M059J (cell line): Measurements from ENCODE around the gene DIP2B. TPM values are rescaled to one million over a fixed set of nuclear protein-coding genes. Genes with fewer than 3 reads are reported as not detected.
"Not testable (repeated sequence)": the region's sequence is repeated elsewhere in the genome, so short reads cannot be mapped to it uniquely, and the experiment has no call there.

Source experiments
- DNase-seq: peaks from one replicate; pipeline ENCODE4 v3.0.0-alpha.2; 2012; ENCODE audit warnings: low read depth
- total RNA-seq: library from RNA; depleted of rRNA; stranded (reverse); fragments of >200 nt; shearing (Covaris generic); gene quantifications from 2 replicates; pipeline ENCODE4 v1.2.3, GENCODE V29; 2014; rRNA removed

DIP2B gene, protein sequence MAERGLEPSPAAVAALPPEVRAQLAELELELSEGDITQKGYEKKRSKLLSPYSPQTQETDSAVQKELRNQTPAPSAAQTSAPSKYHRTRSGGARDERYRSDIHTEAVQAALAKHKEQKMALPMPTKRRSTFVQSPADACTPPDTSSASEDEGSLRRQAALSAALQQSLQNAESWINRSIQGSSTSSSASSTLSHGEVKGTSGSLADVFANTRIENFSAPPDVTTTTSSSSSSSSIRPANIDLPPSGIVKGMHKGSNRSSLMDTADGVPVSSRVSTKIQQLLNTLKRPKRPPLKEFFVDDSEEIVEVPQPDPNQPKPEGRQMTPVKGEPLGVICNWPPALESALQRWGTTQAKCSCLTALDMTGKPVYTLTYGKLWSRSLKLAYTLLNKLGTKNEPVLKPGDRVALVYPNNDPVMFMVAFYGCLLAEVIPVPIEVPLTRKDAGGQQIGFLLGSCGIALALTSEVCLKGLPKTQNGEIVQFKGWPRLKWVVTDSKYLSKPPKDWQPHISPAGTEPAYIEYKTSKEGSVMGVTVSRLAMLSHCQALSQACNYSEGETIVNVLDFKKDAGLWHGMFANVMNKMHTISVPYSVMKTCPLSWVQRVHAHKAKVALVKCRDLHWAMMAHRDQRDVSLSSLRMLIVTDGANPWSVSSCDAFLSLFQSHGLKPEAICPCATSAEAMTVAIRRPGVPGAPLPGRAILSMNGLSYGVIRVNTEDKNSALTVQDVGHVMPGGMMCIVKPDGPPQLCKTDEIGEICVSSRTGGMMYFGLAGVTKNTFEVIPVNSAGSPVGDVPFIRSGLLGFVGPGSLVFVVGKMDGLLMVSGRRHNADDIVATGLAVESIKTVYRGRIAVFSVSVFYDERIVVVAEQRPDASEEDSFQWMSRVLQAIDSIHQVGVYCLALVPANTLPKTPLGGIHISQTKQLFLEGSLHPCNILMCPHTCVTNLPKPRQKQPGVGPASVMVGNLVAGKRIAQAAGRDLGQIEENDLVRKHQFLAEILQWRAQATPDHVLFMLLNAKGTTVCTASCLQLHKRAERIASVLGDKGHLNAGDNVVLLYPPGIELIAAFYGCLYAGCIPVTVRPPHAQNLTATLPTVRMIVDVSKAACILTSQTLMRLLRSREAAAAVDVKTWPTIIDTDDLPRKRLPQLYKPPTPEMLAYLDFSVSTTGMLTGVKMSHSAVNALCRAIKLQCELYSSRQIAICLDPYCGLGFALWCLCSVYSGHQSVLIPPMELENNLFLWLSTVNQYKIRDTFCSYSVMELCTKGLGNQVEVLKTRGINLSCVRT (N-terminal part only)
- total RNA-seq, result 12.3 and 22.0 TPM in 2 replicates

DNA sequence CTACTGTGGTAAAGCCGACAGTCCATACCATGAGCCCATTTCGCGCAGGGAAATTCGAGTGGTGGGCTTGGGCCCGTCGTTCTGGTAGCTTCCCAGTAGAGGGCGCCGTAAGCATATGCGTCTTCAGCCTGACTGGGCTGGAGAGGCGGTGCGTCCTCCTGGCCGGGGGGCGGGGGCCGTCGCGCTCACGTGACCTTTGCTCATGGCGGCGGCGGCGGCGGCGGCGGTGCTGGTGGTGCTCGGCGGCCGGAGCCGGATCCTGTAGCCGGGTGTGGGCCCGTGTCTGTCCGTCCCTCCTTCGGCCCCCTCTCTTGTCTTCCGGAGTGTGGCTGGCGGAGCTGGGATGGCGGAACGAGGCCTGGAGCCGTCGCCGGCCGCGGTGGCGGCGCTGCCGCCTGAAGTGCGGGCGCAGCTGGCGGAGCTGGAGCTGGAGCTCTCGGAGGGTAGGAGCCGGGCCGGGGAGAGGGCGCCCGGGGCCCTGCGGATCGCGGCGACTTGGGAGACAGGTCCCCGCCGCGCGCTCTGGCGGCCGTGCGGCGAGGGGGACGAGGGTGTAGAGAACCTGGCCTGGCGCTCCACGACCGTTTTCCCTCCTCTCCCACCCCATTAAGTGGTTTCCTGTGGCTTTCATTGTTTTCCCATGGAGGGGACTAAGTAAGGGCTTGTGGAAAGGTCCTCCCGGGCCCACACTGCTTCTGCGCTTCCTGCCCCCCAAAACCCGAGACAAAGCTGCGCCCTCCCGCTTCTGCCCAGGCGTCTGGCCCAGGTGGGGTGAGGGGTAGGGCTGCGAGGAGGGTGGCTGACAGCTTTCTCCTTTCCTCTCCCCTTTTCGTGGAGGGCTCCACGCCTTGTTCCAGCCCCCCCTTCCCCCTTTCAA lies at the start of gene DIP2B:
DIP2B (plus strand) TSS at position 188 of the 877 bp plus-strand sequence; CDS start at position 344, 156 bp downstream.
- peak; percentile 84 for DNase-seq

DNA sequence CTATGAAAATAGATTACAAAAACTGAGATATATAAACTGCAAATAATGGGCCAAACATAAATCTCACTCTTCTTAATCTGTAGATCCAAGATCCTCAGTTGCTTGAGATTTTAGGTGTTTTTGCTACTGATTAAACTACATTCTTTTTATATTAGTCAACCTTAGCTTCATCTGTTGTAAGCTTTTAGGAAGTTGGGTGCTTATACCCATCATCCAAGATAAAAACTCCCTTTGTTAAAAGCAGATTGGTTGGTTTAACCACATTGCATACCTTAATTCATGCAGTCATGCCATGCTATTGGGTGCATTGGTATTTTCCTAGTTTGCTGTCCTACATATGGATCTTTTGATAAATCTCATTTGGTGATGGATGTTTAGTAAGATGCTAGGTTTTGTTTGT lies 46.2 kb upstream of the DIP2B start:
- peak; percentile 29 for DNase-seq

DNA sequence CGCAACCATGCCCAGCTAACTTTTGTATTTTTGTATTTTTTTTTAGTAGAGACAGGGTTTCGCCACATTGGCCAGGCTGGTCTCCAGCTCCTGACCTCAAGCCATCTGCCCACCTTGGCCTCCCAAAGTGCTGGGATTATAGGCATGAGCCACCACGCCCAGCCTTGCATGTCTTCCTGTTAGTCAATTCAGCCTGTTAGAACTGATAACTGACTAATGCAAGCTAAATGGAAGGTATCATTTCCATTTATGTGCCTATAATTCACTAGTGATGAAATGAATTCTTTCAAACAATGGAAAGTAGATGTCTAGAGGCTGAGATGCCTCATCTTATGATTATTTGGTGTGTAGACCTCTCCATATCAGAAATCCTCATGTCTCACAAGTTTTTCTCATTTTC lies 37.3 kb upstream of the DIP2B start:
- no peak for DNase-seq

DNA sequence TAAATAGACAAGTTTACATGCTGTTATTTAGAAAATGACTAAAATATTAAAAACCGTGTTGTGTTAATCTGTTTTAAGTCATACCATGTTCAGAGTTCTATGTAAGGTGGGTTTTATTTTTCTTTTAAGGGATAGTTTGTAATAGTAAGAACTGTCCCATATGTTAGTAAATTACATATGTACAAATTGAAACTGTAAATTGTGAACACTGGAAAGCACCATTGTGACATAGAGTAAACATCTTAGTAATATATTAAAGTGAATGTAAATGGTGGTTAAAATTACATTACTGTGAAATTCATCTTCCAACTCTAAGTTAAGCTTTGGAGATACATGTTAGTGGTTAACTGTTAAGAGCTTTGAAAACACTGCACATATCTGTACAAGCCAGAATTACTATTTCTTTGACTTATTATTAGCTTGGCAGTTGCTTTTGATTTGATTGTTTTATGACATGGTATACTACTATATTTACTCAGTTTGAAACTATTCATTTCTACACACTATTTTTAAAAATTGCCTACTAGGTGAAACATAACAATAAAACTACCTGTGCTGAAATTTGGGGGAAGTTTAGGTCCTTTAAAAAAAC lies 27.4 kb upstream of the DIP2B start:
- no peak for DNase-seq

DNA sequence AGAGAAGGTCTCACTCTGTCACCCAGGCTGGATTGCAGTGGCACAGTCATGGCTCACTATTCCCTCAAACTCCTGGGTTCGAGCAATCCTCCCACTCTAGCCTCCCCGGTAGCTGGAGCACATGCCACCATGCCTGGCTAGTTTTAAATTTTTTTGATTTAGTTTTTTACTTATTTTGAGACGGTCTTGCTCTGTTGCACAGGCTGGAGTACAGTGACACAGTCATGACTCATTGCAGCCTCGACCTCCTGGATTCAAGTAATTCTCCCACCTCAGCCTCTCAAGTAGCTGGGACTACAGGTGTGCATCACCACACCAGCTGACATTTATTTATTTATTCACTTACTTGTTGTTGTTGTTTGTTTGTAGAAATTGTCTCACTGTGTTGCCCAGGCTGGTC lies 22.2 kb upstream of the DIP2B start:
- DNase-seq, result peak; percentile 28

DNA sequence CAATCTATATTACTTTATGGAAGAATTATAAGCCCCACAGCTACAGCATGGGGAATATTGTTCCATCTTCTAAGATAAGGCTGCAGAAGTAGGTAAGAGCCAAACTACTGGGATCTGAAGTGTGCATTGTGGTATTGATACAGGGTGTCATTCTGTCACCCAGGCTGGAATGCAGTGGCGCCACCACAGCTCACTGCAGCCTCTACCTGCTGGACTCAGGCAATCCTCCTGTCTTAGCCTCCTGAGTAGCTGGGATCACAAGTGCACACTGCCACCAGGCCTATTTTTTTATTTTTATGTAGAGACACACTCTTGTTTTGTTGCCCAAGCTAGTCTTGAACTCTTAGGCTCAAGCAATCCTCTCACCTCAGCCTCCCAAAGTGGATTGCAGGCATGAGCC lies 21.3 kb upstream of the DIP2B start:
- DNase-seq, result no peak

DNA sequence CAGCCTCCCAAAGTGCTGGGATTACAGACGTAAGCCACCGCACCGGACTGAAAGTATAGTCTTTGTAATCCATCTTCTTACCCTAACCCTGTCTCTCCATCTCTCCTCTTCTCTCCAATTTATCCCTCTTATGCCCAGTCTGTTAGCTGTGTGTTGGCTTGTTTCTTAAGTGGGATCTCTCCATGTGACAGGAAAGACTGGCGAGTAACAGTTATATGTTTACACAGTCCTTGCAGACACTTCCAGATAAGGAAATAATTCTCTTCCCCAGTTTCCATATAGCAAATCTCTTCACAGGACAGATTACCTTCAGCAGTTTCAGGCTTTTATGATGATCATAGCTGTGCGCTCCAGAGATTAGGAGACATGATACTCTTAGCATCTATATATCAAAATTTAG lies 16.0 kb upstream of the DIP2B start:
- peak; percentile 18 for DNase-seq

DNA sequence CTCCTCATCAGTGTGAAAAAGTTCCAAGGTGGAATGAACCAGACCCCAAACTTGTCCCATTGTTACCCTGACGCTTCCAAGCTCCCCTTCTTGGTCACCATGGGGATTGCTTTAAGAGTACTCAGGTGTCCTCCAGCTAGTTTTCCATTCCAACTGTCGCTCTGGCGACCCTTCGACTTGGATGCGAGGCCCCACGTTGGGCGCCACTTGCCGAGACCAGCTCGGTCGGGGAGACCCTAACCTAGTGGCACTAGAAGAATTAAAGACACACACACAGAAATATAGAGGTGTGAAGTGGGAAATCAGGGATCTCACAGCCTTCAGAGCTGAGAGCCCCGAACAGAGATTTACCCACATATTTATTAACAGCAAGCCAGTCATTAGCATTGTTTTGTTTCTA lies 6.7 kb upstream of the DIP2B start:
- not testable (repeated sequence) for DNase-seq

DNA sequence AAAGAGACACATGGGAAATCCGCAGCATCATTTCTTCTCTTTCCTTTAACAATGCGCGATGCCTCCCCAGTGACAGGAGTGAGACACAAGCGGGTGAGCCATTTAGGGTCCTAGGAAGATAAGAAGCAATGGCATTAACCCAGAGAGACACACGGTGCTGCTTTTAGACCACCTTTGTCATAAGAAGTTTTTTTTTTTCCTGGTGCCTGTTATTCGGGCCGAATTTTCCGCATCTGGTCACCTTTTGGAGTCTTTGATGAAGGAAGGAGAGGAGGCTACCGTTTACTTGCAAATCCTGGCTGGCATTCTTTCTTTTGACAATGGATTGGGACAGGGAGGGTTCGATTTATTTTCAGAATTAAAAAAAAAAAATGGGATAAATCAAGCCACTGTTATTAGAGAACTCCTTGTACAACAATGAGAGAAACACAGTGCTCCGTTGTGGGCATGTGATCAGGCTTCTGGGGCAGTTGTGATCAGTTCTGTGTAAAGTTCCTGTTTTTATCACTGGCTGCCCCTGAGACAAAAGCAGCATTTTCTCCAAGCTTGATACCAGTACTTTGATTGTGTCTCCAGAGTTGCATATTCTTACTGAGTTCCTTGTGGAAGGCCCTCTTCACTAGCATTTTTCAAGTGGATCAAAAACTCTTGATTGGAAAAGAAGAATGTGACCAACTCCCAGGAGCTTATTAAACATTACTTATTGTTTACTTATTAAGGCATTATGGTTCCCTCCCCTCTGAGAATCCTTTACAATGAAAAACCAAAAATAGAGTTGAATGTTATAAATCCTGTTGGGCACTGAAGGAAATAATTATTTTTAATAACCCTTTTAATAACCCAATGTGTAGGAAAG lies 1.1 kb downstream of the DIP2B start:
- DNase-seq, result peak; percentile 39

DNA sequence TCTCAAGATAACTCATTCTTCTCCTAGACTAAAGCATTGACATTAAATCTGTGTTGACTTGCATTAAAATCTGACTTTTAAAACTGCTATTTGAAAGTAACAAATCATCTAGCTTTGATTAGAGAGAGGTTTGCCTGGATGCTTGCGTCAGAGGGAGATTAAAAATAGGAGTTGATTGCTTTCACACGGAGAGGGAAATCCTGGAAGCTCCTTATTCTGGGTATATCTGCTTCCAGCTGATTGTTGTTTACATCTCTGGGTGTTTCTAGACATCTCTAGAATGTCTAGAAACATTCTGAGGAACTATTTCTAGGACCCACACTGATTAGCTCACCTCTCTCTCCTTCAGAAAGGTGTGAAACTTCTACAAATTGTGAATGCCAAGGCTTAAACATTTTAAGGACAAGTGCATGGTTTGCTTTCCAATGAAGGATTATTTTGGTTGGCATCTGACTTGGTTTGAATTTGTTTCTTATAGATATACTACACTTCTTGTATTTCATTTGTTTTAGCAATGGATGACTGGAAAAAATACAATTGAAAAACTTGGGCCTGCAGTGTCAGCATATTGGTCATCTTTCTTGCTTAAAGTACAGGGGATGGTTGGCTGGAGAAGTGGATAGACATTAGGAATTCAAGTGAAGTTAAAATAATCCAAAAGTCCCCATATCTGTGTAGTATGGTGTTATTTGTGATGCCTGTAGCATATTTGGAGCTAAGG lies 2.1 kb downstream of the DIP2B start:
- no peak for DNase-seq

DNA sequence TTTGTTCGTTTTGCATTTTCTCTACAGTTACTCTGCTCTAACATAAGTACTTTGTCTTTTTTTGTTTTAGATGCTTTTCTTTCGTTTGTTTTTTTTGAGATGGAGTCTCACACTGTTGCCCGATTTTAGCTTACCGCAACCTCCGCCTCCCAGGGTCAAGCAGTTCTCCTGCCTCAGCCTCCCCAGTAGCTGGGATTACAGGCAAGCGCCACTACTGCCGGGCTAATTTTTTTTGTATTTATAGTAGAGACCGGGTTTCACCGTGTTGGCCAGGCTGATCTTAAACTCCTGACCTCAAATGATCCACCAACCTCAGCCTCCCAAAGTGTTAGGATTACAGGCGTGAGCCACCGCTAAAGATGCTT lies 2.7 kb downstream of the DIP2B start:
- DNase-seq, result no peak

DNA sequence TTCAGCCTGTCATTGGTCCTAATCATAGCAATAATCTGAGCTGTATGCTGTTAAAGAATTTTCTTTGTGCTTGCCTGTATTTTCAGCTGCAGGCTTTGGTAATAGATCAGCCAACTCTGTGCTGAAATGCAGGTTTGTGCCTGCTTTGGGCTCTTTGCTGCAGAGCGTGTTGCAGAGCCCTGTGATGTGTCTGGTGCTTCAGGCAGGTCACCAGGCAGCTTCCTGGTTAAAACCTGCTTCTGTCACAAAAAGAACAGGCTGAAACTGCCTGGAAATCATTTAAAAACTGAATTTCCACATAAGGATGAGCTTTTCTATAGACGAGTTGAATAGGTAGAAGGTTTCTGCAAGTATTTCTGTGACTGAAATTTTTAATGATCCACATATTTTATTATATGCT lies 3.1 kb downstream of the DIP2B start:
- DNase-seq, result no peak

DNA sequence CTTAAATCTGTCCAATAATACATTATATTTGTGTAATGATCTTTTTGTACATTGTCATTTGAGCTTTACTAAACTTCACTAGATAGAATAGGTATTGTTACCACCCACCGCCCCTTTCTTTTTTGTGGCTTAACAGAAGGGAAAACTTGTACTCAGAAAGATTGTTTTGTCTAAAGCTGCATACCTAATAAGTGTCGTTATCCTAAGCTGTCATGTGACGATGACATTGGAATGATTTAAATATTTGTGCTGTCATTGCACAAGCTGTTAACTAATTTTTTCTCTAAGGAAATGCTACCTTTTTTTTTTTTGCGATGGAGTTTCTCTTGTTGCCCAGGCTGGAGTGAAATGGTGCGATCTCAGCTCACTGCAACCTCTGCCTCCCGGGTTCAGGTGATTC lies 3.6 kb downstream of the DIP2B start:
- no peak for DNase-seq

DNA sequence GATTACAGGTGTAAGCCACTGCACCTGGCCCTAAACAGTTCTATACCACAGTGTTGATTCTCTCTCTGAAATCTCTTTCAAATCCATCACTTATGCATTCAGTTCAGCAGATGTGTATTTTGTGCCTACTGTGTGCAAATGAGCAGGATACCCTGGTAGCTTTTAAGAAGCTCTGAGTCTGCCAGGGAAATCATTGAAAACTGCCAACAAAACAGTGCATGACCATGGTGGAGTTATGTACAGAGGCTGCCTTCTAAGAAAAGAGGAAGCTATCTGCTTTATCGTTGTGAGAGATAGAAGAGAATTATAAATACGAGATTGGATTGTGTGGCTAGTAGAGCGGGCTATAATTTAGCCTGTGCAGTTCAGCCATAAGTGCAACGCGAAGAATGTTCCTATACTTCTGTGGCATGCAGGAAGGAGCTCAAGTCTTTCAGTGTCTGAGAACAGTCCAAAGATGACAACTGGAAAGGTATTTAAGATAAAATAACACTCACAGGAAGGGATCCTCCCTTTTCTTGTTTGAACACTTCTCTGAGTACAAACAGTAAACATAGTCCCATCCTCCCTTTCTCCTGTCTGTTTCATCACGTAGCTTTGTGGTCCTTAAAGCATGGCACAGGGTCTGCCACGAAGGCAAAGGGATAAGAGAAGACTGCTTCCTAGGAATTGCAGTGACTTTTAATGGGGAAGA lies 4.3 kb downstream of the DIP2B start:
- DNase-seq, result no peak

DNA sequence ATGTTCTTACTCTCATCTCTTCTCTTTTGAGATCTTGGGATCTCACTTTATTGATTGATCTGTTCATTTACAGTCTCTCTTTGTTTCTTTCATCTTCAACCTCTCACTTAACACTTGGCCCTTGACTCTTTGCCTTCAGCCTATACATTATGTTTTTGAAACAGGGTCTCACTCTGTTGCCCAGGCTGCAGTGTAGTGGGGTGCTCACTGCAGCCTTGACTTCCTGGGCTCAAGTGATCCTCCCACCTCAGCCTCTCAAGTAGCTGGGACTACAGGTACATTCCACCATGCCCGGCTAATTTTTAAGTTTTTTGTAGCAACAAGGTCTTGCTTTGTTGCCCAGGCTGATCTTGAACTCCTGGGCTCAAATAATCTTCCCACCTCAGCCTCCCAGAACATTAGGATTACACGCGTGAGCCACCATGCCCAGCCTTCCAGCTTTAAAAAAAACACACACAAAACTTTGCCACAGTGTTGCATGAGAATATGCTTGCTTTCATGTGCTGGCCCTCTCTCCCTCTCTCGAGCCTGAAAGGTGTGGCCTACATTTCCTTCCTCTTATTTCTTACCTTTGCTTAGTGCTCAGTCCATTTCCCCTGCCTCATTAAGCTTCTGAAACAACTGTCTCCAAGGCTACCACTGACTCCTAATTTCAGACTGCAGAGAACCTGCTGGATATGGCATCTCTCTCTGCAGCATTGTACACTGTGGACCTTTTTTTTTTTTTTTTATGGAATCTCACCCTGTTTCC lies 9.9 kb downstream of the DIP2B start:
- DNase-seq, result no peak

DNA sequence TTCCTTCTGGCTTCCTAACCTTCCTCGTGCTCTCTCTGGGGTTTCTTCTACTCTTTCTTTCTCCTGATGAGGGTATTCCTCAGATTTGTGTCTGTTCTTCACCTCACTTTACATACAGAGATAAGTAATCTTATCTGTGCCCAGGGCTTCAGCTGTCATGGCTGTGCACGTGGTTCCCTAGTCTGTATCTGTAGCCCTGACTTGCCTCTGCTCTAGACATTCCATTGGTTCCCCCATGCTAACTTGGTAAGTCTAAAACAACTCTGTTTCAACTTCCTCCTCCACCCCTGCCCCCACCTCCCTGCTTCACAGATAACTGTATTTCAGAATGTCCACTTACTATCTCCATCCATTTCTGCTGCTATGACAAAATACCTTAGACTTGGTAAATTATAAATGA lies 10.8 kb downstream of the DIP2B start:
- DNase-seq, result no peak

DNA sequence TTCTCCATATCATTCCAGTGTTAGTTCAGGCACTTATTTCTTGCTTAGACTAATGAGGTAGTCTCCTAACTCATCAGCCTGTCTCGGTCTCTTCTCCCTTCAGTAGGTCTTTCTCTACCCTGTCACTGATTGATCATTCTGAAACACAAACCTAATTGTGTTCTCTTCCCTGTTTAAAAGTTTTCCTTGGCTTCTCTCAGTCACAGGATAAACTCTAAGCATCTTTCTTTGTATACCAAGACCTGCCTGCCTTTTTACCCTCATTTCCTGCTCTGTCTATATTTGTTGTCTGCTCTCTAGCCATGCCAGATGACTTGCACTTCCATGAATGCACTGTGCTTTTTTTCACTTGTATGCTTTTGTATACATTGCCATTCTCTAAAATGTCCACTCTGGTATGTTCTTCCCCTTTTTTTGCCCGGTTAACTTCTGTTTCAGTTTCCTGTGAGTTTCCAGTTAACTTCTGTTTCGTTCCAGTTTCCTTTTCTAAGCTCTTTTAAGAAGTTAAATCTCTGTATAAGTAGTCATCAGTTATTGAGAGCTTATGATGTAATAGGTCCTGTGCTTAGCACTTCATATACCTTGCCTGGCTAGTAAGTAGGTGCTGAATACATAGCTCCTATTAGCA lies 12.8 kb downstream of the DIP2B start:
- DNase-seq, result peak; percentile 42
